GM23338 (cell line): ENCODE data around the gene SIL1. TPM values are rescaled to one million over a fixed set of nuclear protein-coding genes. Genes with fewer than 3 reads are reported as not detected.

Experiments
- ATAC-seq: fragments of 200-7000 bp; cut with Tn5 transposase; 3 replicates; pipeline ENCODE4 v1.9.1; 2020
- DNase-seq: peaks from one replicate; pipeline ENCODE4 v3.0.0-alpha.2; 2015; ENCODE audit warnings: low spot score
- H2AFZ ChIP-seq: fragments of 200-600 bp; sonication (generic); 2 replicates; pipeline ENCODE4 v1.8.0; 2016; ENCODE audit warnings: antibody characterized with exemption, mild to moderate bottlenecking, moderate library complexity
- H3F3A ChIP-seq: fragments of 200-600 bp; sonication (generic); replicated peaks from 2 replicates; pipeline ENCODE4 v1.8.0; 2017; ENCODE audit warnings: antibody characterized with exemption, mixed run types, low read depth
- H3K27ac ChIP-seq: fragments of 200-600 bp; sonication (generic); 2 replicates; pipeline ENCODE4 v1.6.1; 2016; ENCODE audit warnings: low read depth
- H3K27me3 ChIP-seq: fragments of 200-600 bp; sonication (generic); 2 replicates; pipeline ENCODE4 v1.8.0; 2016; ENCODE audit warnings: mild to moderate bottlenecking, mixed run types, moderate library complexity; ENCODE audit not compliant: insufficient read depth
- H3K36me3 ChIP-seq: fragments of 200-600 bp; sonication (generic); 2 replicates; pipeline ENCODE4 v1.8.0; 2016; ENCODE audit warnings: mild to moderate bottlenecking; ENCODE audit not compliant: insufficient read depth
- H3K4me1 ChIP-seq: fragments of 200-600 bp; sonication (generic); 2 replicates; pipeline ENCODE4 v1.8.0; 2016; ENCODE audit warnings: mild to moderate bottlenecking, moderate library complexity; ENCODE audit not compliant: insufficient read depth
- H3K4me2 ChIP-seq: fragments of 200-600 bp; sonication (generic); 2 replicates; pipeline ENCODE4 v1.7.1; 2017; ENCODE audit warnings: mixed run types
- H3K4me3 ChIP-seq: fragments of 200-600 bp; sonication (generic); 2 replicates; pipeline ENCODE4 v1.6.1; 2016; ENCODE audit warnings: mixed run types
- H3K79me2 ChIP-seq: fragments of 200-600 bp; sonication (generic); replicated peaks from 2 replicates; pipeline ENCODE4 v1.8.0; 2017; ENCODE audit warnings: mild to moderate bottlenecking; ENCODE audit not compliant: insufficient read depth
- H3K9me2 ChIP-seq: fragments of 200-600 bp; sonication (generic); 2 replicates; pipeline ENCODE4 v1.8.0; 2017; ENCODE audit not compliant: insufficient read depth
- H4K20me1 ChIP-seq: fragments of 200-600 bp; sonication (generic); replicated peaks from 2 replicates; pipeline ENCODE4 v1.8.0; 2017; ENCODE audit warnings: mild to moderate bottlenecking; ENCODE audit not compliant: insufficient read depth
- H3K27ac Mint-ChIP-seq: 2 replicates; pipeline ENCODE4 v1.8.0; 2020; ENCODE audit warnings: inconsistent platforms, mild to moderate bottlenecking, moderate library complexity, mixed read lengths
- H3K27me3 Mint-ChIP-seq: 3 replicates; pipeline ENCODE4 v1.8.0; 2022; ENCODE audit warnings: low read depth, mild to moderate bottlenecking, moderate library complexity, mixed read lengths, inconsistent platforms; ENCODE audit not compliant: insufficient read depth, poor library complexity
- H3K36me3 Mint-ChIP-seq: 3 replicates; pipeline ENCODE4 v1.8.0; 2021; ENCODE audit warnings: low read depth, mild to moderate bottlenecking, inconsistent platforms, moderate library complexity, mixed read lengths
- H3K4me1 Mint-ChIP-seq: 3 replicates; pipeline ENCODE4 v1.8.0; 2020; ENCODE audit warnings: mild to moderate bottlenecking, inconsistent platforms, mixed read lengths
- H3K4me3 Mint-ChIP-seq: 3 replicates; pipeline ENCODE4 v1.8.0; 2021; ENCODE audit warnings: moderate library complexity, mild to moderate bottlenecking, inconsistent platforms, mixed read lengths
- H3K9me3 Mint-ChIP-seq: 3 replicates; pipeline ENCODE4 v1.8.0; 2020; ENCODE audit warnings: moderate library complexity, mild to moderate bottlenecking, inconsistent platforms, mixed read lengths
- EZH2 ChIP-seq: fragments of 200-600 bp; sonication (generic); IDR thresholded peaks from one replicate; pipeline ENCODE4 v1.8.0; 2017; ENCODE audit warnings: antibody characterized with exemption, mild to moderate bottlenecking, low read depth; ENCODE audit not compliant: unreplicated experiment
- EZH2phosphoT487 ChIP-seq: fragments of 200-600 bp; sonication (generic); IDR thresholded peaks from one replicate; pipeline ENCODE4 v1.8.1; 2018; ENCODE audit warnings: antibody characterized with exemption; ENCODE audit not compliant: unreplicated experiment
- NANOG ChIP-seq: IDR thresholded peaks from 2 replicates; pipeline ENCODE4 v1.6.1; 2016; ENCODE audit warnings: antibody characterized with exemption, borderline replicate concordance
- POLR2AphosphoS5 ChIP-seq: IDR thresholded peaks from 2 replicates; pipeline ENCODE4 v1.6.1; 2016; ENCODE audit warnings: antibody characterized with exemption, low read depth
- STAT1 ChIP-seq: IDR thresholded peaks from one replicate; pipeline ENCODE4 v1.6.1; 2016; ENCODE audit warnings: antibody characterized with exemption; ENCODE audit not compliant: unreplicated experiment
- ZNF114 ChIP-seq: fragments of 250-450 bp; sonication (Bioruptor Pico); IDR thresholded peaks from 2 replicates; pipeline ENCODE4 v1.5.0; 2020; ENCODE audit warnings: mild to moderate bottlenecking, moderate library complexity
- ZNF331 ChIP-seq: fragments of 250-450 bp; sonication (Bioruptor Pico); IDR thresholded peaks from 2 replicates; pipeline ENCODE4 v1.5.0; 2020; ENCODE audit warnings: low read depth, mild to moderate bottlenecking, moderate library complexity
- polyA plus RNA-seq: library from polyadenylated mRNA; unstranded; fragments of >200 nt; fragmentation: Nextera tagmentation; extraction: Ambion mirVana; gene quantifications from 2 replicates; pipeline ENCODE4 v1.2.1, GENCODE V29; 2016
- total RNA-seq: library from RNA; depleted of rRNA; stranded (reverse); fragments of >200 nt; shearing (Covaris generic); gene quantifications from 2 replicates; pipeline ENCODE4 v1.2.3, GENCODE V29; 2014
- TF ChIP-seq, protein P1 (sequence below): IDR thresholded peaks from one replicate; pipeline ENCODE4 v1.6.1; 2018; ENCODE audit warnings: antibody characterized with exemption; ENCODE audit not compliant: unreplicated experiment
- TF ChIP-seq, protein P2 (sequence below), 2 experiments: fragments of 200-600 bp in 1 of 2; sonication (generic) in 1 of 2; conservative IDR thresholded peaks; 2 replicates each; pipeline versions ENCODE4 v1.5.1 to v1.6.1; 2016 to 2017; ENCODE audit warnings: antibody characterized with exemption in 2 of 2, low read depth in 2 of 2, mild to moderate bottlenecking in 2 of 2, moderate library complexity in 1 of 2
- TF ChIP-seq, protein P3 (sequence below): IDR thresholded peaks from 2 replicates; pipeline ENCODE4 v1.6.1; 2016; ENCODE audit warnings: antibody characterized with exemption

The SIL1 gene
- total and polyA plus RNA-seq, 2 experiments from 2014 or later: 5.5 to 5.9 TPM

DNA sequence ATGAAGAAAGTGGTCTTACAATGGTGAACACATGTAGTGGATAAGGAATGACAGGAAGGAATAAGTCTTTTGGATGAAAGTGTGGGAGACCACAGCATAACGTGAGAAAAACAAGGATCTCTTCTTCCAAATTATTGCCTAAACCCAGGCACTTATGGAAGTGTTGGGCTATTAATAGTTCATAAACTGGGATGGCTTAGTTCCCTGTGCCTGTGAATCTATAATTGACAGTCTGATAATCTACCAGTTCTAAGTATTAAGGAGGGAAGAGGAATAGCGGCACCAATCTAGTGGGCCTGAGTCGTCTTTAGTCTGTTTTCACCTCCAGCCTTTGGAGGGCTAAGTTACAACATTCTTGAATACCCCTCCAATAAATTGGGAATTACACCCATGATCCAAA is 283.8 kb downstream of the SIL1 start (continued):
- TF ChIP-seq, protein P1, sequence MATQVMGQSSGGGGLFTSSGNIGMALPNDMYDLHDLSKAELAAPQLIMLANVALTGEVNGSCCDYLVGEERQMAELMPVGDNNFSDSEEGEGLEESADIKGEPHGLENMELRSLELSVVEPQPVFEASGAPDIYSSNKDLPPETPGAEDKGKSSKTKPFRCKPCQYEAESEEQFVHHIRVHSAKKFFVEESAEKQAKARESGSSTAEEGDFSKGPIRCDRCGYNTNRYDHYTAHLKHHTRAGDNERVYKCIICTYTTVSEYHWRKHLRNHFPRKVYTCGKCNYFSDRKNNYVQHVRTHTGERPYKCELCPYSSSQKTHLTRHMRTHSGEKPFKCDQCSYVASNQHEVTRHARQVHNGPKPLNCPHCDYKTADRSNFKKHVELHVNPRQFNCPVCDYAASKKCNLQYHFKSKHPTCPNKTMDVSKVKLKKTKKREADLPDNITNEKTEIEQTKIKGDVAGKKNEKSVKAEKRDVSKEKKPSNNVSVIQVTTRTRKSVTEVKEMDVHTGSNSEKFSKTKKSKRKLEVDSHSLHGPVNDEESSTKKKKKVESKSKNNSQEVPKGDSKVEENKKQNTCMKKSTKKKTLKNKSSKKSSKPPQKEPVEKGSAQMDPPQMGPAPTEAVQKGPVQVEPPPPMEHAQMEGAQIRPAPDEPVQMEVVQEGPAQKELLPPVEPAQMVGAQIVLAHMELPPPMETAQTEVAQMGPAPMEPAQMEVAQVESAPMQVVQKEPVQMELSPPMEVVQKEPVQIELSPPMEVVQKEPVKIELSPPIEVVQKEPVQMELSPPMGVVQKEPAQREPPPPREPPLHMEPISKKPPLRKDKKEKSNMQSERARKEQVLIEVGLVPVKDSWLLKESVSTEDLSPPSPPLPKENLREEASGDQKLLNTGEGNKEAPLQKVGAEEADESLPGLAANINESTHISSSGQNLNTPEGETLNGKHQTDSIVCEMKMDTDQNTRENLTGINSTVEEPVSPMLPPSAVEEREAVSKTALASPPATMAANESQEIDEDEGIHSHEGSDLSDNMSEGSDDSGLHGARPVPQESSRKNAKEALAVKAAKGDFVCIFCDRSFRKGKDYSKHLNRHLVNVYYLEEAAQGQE: no peak

DNA sequence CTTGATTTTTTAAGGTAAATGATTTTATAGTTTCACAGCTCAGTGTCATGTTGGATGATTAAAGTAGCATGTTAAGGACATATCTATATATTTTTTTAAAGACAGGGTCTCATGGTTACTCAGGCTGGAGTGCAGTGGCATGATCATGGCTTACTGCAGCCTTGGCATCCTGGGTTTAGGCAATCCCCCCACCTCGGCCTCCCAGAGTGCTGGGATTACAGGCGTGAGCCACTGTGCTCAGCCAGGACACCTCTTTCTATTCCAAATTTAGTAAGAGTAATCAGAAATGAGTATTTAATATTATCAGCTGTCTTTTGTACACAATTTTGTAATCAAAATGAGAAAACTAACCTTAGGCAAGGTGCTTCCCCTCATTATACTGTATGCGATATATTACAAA is 284.4 kb downstream of the SIL1 start:
- no peaks in the 10 kb centered on the region for H3K9me3 Mint-ChIP-seq
- Histone ChIP-seq H2AFZ (no peak overlapping the region), H3K27ac (no peak overlapping the region), H3K9me2 (no peaks in the 10 kb centered on the region), H3K27me3 (no peaks in the 10 kb centered on the region), H3K4me2 (no peak overlapping the region), H3K79me2 (no peaks in the 10 kb centered on the region; the same call in 1 of the 2 replicates), H4K20me1 (peaks cover 5% of the 10 kb centered on the region; the same call in 1 of the 2 replicates), H3K4me3 (no peak overlapping the region), H3K36me3 (no peaks in the 10 kb centered on the region), H3F3A (no peaks in the 10 kb centered on the region), H3K4me1 (no peaks in the 10 kb centered on the region; the same call in 1 of the 2 replicates)
- H3K4me3 Mint-ChIP-seq: no peak overlapping the region
- peaks cover 3% of the 10 kb centered on the region for H3K27me3 Mint-ChIP-seq
- H3K27ac Mint-ChIP-seq: no peak overlapping the region
- H3K4me1 Mint-ChIP-seq: peaks cover under 1% of the 10 kb centered on the region
- ATAC-seq (no peak), DNase-seq (no peak)
- peaks cover 18% of the 10 kb centered on the region; the same call in 2 of the 3 replicates for H3K36me3 Mint-ChIP-seq
- TF ChIP-seq ZNF114 (no peak), NANOG (no peak), ZNF331 (CRISPR knock-in tag) (no peak), POLR2AphosphoS5 (no peak), EZH2phosphoT487 (no peak), STAT1 (no peak), EZH2 (no peak)
- TF ChIP-seq, protein P2, sequence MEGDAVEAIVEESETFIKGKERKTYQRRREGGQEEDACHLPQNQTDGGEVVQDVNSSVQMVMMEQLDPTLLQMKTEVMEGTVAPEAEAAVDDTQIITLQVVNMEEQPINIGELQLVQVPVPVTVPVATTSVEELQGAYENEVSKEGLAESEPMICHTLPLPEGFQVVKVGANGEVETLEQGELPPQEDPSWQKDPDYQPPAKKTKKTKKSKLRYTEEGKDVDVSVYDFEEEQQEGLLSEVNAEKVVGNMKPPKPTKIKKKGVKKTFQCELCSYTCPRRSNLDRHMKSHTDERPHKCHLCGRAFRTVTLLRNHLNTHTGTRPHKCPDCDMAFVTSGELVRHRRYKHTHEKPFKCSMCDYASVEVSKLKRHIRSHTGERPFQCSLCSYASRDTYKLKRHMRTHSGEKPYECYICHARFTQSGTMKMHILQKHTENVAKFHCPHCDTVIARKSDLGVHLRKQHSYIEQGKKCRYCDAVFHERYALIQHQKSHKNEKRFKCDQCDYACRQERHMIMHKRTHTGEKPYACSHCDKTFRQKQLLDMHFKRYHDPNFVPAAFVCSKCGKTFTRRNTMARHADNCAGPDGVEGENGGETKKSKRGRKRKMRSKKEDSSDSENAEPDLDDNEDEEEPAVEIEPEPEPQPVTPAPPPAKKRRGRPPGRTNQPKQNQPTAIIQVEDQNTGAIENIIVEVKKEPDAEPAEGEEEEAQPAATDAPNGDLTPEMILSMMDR (conservative IDR thresholded peaks at IDR 0.05; ENCODE audit: low read depth in 2 of 2): no peak
- TF ChIP-seq, protein P3, sequence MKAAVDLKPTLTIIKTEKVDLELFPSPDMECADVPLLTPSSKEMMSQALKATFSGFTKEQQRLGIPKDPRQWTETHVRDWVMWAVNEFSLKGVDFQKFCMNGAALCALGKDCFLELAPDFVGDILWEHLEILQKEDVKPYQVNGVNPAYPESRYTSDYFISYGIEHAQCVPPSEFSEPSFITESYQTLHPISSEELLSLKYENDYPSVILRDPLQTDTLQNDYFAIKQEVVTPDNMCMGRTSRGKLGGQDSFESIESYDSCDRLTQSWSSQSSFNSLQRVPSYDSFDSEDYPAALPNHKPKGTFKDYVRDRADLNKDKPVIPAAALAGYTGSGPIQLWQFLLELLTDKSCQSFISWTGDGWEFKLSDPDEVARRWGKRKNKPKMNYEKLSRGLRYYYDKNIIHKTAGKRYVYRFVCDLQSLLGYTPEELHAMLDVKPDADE: no peak
- TF ChIP-seq, protein P1: no peak
